Testis (tissue), 3 donors: ENCODE measurements around the gene ZNF784. TPM values are rescaled to one million over a fixed set of nuclear protein-coding genes. Genes with fewer than 3 reads are reported as not detected.

Experiments used
- DNase-seq: peaks from one replicate; pipeline ENCODE4 v3.0.0-alpha.2; 2019
- H3K27ac ChIP-seq, 2 donors: fragments of 200-600 bp; sonication (generic); one replicate each; pipeline ENCODE4 v1.5.1; 2019
- H3K27me3 ChIP-seq: fragments of 200-600 bp; sonication (generic); one replicate; pipeline ENCODE4 v1.5.1; 2019
- H3K36me3 ChIP-seq: fragments of 200-600 bp; sonication (generic); one replicate; pipeline ENCODE4 v1.5.1; 2017; ENCODE audit warnings: low read depth; ENCODE audit errors: missing control alignments
- H3K4me1 ChIP-seq: fragments of 200-600 bp; sonication (generic); one replicate; pipeline ENCODE4 v1.5.1; 2019
- H3K4me3 ChIP-seq, 2 donors: fragments of 200-600 bp; sonication (generic); one replicate each; pipeline ENCODE4 v1.5.1; 2017 to 2019
- H3K9me3 ChIP-seq: fragments of 200-600 bp; sonication (generic); one replicate; pipeline ENCODE4 v1.5.1; 2017
- CTCF ChIP-seq, 3 experiments: fragments of 450-650 bp in 2 of 3; fragments of 200-600 bp in 1 of 3; sonication (generic) in 1 of 3; IDR thresholded peaks; one replicate each; pipeline ENCODE4 v1.5.1; 2016 to 2019; ENCODE audit warnings: antibody characterized with exemption in 3 of 3, mild to moderate bottlenecking in 2 of 3, moderate library complexity in 1 of 3
- POLR2A ChIP-seq: fragments of 450-650 bp; IDR thresholded peaks from one replicate; pipeline ENCODE4 v1.6.1; 2017; ENCODE audit warnings: antibody characterized with exemption, mild to moderate bottlenecking, moderate library complexity
- WGBS, 2 donors: methylation state at CpG; one replicate each; pipeline ENCODE4 v1.1.5; 2018; 5-methylcytosine and 5-hydroxymethylcytosine counted together
- intact Hi-C: fragments of 100-400 bp; cut with DNase I; formaldehyde crosslinking; loops from one replicate; pipeline ENCODE4 v1.15.1; 2023; ENCODE audit warnings: low total_unique reads
- polyA plus RNA-seq: library from polyadenylated mRNA; stranded (reverse); fragments of 350-450 nt; fragmentation: Illumina TruSeq; extraction: RNeasy Lipid Tissue Mini Kit (QIAGEN cat#74804); gene quantifications from one replicate; pipeline ENCODE4 v1.2.3, GENCODE V29; 2014; ENCODE audit warnings: low read depth, low replicate concordance; ENCODE audit not compliant: insufficient read depth
- total RNA-seq, 2 donors: library from RNA; depleted of rRNA; stranded (reverse); fragments of >200 nt; gene quantifications; one replicate each; pipeline ENCODE4 v1.2.3, GENCODE V29; 2016

The ZNF784 gene
- total and polyA plus RNA-seq, 3 donors from 2014 or later: 6.6 to 13.0 (median 10.3) TPM

GRCh38 chr19:55642153-55643002 is 18.0 kb upstream of the ZNF784 start:
- Histone ChIP-seq H3K9me3 (no peaks in the 10 kb centered on the region), H3K4me3 (peak overlapping the region; percentile 95 to 96), H3K36me3 (no peaks in the 10 kb centered on the region), H3K4me1 (peaks cover 24% of the 10 kb centered on the region), H3K27me3 (no peaks in the 10 kb centered on the region), H3K27ac (peak overlapping the region; percentile 76 to 93)
- intact Hi-C loops: no loop called here
- 0 to 1% methylated on average over 16 to 60 of the region's 65 CpGs for WGBS, 2 donors
- TF ChIP-seq CTCF (IDR thresholded peaks at IDR 0.05) (no peak), POLR2A (no peak)
- peak; percentile 59 for DNase-seq

- DNase-seq: no peak
- Histone ChIP-seq H3K9me3 (no peaks in the 10 kb centered on the region), H3K4me3 (peak overlapping the region; percentile 95 to 96), H3K27ac (peak overlapping the region; percentile 76 to 93), H3K4me1 (peaks cover 29% of the 10 kb centered on the region), H3K36me3 (no peaks in the 10 kb centered on the region), H3K27me3 (no peaks in the 10 kb centered on the region)
- TF ChIP-seq CTCF (IDR thresholded peaks at IDR 0.05) (no peak), POLR2A (no peak)
- intact Hi-C loops: no loop called here
- 0 to 1% methylated on average over 25 of the region's 25 CpGs for WGBS, 2 donors
Observed at GRCh38 chr19:55641426-55642152, 17.2 kb upstream of the ZNF784 start.

GRCh38 chr19:55640577-55641425 is 16.4 kb upstream of the ZNF784 start, which contains the start of gene ZNF580:
Gene ZNF580 (plus strand): TSS chr19:55641002. CDS start chr19:55642509, 1,507 bp downstream.
- H3K9me3 ChIP-seq: no peaks in the 10 kb centered on the region
- intact Hi-C loops: no loop called here
- peak; percentile 61 for DNase-seq
- no peaks in the 10 kb centered on the region for H3K27me3 ChIP-seq
- H3K4me3 ChIP-seq: peak within 1 kb of the TSS; percentile 95 to 96
- WGBS, 2 donors: 1% methylated on average over 22 to 48 of the region's 89 CpGs
- peak within 1 kb of the TSS; percentile 76 to 93 for H3K27ac ChIP-seq
- H3K4me1 ChIP-seq: peaks cover 37% of the 10 kb centered on the region
- TF ChIP-seq CTCF (IDR thresholded peaks at IDR 0.05) (no peak), POLR2A (no peak)
- H3K36me3 ChIP-seq: no peaks in the 10 kb centered on the region

- Histone ChIP-seq H3K9me3 (no peaks in the 10 kb centered on the region), H3K4me3 (peak overlapping the region; percentile 95 to 96), H3K36me3 (no peaks in the 10 kb centered on the region), H3K4me1 (peaks cover 42% of the 10 kb centered on the region), H3K27me3 (no peaks in the 10 kb centered on the region), H3K27ac (peak overlapping the region; percentile 76 to 93)
- TF ChIP-seq CTCF (IDR thresholded peaks at IDR 0.05) (peak; percentile 29 to 43 (median 29)), POLR2A (no peak)
- intact Hi-C loops: no loop called here
- 2 to 4% methylated on average over 8 to 38 of the region's 38 CpGs for WGBS, 2 donors
- peak; percentile 61 for DNase-seq
Observed at GRCh38 chr19:55640043-55640576, 15.7 kb upstream of the ZNF784 start.
